GM18909 (cell line): ENCODE data around the gene MTMR2.

Experiments used
- ATAC-seq: cut with Tn5 transposase; IDR thresholded peaks from one replicate; pipeline ENCODE4 v1.9.1; 2021; ENCODE audit warnings: mild to moderate bottlenecking; ENCODE audit not compliant: unreplicated experiment, poor library complexity

Gene MTMR2

DNA sequence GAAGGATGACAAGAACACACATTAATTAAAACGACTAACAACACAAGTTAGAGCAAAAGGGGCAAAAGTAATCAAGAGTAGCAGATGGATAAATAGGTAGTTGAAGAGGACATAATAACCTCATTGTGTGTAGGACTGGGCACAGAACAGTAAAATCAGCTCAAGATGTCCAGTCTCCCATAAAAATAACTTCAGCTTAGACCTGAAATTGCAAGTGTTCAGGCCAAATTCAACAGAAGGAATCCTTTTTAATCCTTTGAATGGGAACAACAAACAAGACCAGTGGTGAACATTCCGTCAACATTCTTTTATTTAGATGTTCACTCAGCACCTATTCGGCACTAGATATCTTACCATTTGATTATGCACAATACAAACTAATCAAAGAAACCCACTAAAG is 4.4 kb downstream of the MTMR2 start:
- no peak for ATAC-seq

DNA sequence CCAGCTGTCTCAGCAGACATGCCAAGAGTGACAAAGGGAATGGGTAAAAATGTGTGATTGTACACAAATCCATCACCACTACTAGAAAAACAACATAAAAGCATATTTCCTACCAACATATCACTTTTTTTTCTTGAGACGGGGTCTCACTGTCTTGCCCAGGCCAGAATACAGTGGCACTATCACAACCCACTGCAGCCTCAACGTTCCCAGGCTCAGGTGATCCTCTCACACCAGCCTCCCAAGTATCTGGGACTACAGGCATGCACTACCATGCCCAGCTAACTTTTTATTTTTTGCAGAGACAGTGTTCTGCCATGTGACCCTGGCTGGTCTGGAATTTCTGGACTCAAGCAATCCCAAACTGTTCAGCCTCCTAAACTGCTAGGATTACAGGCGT is 5.2 kb downstream of the MTMR2 start:
- no peak for ATAC-seq

- no peak for ATAC-seq
Measured at GRCh38 chr11:95918056-95918455, 5.9 kb downstream of the MTMR2 start.

DNA sequence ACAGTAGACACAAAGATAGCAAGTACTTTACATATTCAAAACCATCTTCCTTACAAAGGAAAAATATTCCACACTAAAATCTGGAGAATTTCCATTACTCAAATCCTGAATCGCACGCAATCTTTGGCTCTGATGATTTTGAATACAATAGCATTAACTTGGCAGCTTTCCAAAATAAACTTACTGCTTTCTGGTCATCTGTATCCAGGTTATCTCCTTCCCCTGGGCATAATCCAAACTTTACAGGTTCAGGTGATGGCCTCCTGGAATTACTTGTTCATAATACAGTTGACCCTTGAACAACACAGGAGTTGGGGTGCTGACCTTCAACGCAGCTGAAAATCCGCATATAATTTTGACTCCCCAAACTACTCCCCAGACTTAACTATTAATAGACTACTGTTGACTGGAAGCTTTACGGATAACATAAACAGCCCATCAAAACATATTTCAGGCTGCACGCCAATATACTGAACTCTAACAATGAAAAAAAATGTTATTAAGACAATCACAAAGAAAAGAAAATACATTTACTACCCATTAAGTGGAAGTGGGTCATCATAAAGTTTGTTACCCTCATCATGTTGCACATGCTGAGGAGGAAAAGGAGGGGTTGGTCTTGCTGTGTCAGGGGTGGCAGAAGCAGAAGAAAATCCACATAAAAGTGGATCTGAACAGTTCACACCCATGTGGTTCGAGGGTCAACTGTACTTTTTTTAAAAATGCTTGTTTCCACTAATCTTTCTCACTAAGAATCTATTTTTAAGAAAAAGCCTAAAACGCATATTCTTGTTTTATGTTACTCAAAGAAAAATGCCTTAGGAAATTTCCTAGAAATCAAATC is 6.5 kb downstream of the MTMR2 start:
- no peak for ATAC-seq

- no peak for ATAC-seq
Measured at GRCh38 chr11:95916049-95916448, 7.9 kb downstream of the MTMR2 start.

- no peak for ATAC-seq
Measured at GRCh38 chr11:95915051-95915450, 8.9 kb downstream of the MTMR2 start.

DNA sequence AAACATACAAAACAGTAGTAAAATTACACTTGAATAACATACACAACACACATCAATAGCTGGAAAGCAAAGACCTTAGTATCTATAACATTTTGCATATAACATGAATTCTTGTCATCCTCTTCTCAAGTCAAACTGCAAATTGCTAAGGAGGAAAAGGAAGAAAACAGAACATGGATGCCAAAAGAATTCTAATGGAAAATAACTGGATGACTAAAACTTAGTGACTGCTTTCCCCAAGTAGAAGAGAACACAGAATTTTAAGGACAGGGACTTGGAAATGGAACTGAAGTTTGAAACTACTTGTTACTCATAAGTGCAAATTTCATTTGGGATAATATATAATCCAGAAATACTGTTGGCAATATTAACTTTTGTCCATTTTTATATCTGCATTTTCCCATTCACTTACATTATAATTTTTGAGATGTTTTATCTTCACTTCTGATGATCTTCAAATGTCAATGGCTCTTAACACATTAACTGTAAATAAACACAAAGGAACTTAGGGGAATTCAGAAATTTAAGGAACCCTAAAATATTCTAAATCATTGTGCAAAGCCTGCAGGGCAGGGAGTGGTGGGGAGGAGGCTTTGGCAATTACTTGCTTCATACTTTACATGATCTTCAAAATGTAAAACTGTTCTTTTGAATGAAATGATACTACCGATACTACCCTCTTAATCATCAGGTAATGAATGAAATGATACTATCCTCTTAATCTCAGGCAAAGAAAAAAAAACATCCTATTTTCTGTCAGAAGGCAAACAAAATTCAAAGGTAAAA is 9.9 kb downstream of the MTMR2 start:
- no peak for ATAC-seq

DNA sequence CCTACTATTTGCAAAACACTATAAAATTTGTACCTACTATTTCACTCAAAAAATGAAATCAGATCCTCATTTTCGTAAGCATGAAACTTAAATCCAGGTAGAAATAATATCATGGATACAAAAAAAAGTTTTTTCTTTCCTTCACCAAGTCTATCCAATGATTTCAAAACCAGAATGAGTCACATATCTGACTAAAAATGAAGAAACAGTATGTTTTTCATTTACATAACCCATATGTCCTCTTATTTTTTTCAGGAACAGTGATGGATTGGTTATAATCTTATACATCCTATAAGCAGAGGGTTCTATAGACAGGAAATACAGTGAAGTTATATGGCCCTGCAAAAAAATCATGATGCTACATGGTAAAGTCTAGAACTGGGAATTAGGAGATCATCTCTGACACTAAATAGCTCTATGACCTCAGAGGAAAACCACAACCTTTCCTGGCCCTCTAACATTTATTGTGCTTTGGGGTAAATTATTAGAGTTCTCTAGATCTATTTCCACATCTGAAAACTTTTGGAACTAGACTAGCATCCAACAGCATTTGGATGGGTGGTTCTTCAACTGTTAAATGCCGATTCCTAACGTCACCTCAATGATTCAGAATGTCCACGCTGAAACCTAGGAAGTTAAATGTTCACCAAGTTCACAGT is 10.9 kb downstream of the MTMR2 start:
- ATAC-seq, result no peak

- ATAC-seq, result no peak
Measured at GRCh38 chr11:95911369-95911759, 12.5 kb downstream of the MTMR2 start.

DNA sequence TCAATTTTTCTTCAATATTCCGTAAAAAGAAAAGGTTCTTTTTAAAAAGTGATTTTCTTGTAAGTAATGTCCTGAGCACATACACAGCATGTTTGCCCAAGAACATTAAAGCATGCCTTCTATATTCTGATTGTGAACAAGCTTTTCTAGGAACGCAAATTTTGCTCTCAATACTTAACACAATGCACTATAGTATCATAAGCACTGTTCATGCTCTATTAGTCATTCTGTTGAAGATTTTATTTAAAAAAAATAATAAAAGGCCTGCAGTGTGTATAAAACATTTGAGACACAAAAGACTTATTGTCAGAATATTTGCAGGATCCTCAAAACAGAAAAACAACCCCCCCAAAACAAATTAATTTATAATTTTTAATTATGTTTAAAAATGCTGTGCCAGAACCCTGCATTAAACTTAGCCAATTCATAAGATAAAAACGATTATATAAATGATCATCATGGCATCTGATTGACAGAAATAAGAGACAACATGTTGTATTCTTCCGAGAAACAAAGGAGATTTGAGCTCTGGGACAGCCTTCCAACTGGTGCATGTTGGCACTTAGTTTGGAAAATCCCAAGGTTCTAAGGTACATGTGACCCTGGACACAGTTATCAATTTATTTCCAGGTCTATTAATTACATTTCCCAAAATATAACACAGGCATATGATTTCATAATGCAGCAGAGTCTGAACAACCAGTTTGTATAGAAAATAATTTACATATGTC is 13.1 kb downstream of the MTMR2 start:
- ATAC-seq, result no peak

DNA sequence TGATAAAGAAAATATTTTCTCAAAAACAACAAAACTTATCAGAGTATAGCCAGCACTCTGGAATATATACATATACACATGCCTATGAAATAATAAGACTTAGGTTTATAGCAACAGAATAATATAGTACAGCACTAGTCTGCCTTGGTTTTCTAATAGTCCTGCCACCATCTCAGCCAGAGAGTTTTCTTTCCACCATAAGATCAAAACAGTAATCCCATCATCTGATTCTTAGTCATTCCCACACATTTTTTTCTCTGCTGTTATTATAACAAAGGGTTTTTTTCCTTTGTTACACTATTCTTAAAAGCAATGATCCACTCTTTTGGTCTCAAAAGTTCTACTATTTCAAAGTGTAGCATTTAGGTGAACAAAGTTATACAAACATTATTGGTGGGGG is 15.1 kb downstream of the MTMR2 start:
- ATAC-seq, result no peak

DNA sequence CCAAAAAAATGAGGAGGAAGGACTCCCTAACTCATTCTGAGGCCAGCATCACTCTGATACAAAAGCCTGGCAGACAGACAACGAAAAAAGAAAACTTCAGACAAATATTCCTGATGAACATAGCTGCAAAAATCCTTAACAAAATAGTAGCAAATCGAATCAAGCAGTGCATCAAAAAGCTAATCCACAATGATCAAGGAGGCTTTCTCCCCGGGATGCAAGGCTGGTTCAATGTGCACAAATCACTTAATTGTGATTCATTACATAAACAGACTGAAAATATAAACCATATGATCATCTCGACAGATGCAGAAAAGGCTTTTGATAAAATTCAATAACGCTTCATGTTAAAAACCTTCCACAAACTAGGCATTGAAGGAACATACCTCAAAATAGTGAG is 16.4 kb downstream of the MTMR2 start:
- ATAC-seq, result no peak

- ATAC-seq, result no peak
Measured at GRCh38 chr11:95904009-95904650, 19.8 kb downstream of the MTMR2 start.

DNA sequence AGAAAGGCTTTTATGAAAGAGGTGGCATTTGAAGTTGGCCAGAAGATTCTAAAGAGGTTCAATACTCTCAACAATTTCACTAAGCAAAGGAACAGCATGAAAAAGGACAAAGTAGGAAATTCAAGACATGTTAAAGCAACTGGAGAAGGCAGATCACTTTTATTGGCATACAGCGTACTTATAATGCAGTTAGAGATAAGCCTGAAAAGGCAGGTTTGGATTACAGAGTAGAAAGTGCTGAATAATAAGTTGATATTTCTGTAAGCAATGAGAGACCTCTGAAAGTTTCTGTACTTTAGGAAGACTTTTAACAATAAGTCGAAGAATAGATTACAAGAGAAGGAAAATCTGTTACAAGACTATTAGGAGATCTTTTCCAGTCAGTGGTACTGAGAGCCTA is 25.1 kb downstream of the MTMR2 start:
- ATAC-seq, result no peak

GRCh38 chr11:95897731-95898130 is 26.2 kb downstream of the MTMR2 start:
- ATAC-seq, result no peak

- no peak for ATAC-seq
Measured at GRCh38 chr11:95895815-95896214, 28.1 kb downstream of the MTMR2 start.

DNA sequence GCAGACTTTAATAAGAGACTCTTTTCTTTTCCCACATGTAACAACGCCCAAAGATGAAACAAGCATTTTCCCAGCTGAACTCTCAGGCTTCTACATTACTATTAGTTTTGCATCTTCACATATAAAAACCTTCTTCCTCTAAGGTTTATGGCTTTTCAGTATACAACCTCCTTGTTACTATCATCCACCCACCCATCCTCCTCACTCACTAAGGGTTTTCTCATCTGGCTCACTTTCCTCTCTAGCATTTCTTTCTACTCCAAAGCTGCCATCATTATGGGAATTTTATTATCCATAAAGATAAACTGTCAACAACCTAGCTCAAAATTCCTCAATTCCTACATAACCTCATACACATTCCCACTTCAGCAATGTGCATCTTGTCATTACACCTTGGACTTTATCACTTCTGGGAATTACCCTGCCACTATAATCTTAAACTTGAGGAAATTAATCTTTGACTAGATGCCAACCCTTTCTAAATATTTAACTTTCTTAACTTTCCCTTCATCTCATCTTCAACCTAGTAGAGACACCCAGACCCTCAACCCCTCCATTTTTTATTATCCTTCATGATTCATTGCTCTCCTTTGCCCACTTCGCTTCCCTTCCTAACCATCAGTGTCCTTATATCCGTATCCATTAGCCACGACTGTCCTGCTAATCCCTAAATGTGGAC is 30.9 kb downstream of the MTMR2 start:
- ATAC-seq, result no peak

GRCh38 chr11:95892492-95892891 is 31.4 kb downstream of the MTMR2 start:
- no peak for ATAC-seq

GRCh38 chr11:95891423-95892170 is 32.3 kb downstream of the MTMR2 start:
- ATAC-seq, result peak; percentile 78
